Measurements from ENCODE around the gene TLE3.
A peak's percentile ranks its signal among the peaks of the same experiment; 100 is the strongest.

The TLE3 gene

GRCh38 chr15:70082281-70082900 is 15.3 kb downstream of the TLE3 start:
- no peak for DNase-seq

- DNase-seq: no peak
Measured at GRCh38 chr15:70081612-70082011, 16.1 kb downstream of the TLE3 start.

GRCh38 chr15:70080347-70080746 is 17.4 kb downstream of the TLE3 start:
- DNase-seq: no peak

GRCh38 chr15:70079888-70080287 is 17.8 kb downstream of the TLE3 start:
- no peak for DNase-seq

- no peak for DNase-seq
Measured at GRCh38 chr15:70078578-70079417, 18.9 kb downstream of the TLE3 start.

- DNase-seq: no peak
Measured at GRCh38 chr15:70077188-70078147, 20.2 kb downstream of the TLE3 start.

GRCh38 chr15:70074380-70074779 is 23.3 kb downstream of the TLE3 start:
- DNase-seq: no peak

- no peak for DNase-seq
Measured at GRCh38 chr15:70072479-70072878, 25.2 kb downstream of the TLE3 start.

GRCh38 chr15:70071799-70072198 is 25.9 kb downstream of the TLE3 start:
- DNase-seq: no peak

GRCh38 chr15:70069716-70070115 is 28.0 kb downstream of the TLE3 start:
- no peak for DNase-seq

- no peak for DNase-seq
Measured at GRCh38 chr15:70068783-70069565, 28.7 kb downstream of the TLE3 start.

GRCh38 chr15:70067681-70068080 is 30.0 kb downstream of the TLE3 start:
- no peak for DNase-seq

- DNase-seq: no peak
Measured at GRCh38 chr15:70067011-70067410, 30.7 kb downstream of the TLE3 start.

GRCh38 chr15:70066447-70066846 is 31.3 kb downstream of the TLE3 start:
- no peak for DNase-seq

- DNase-seq: no peak
Measured at GRCh38 chr15:70066004-70066403, 31.7 kb downstream of the TLE3 start.

GRCh38 chr15:70065006-70065722 is 32.6 kb downstream of the TLE3 start:
- DNase-seq: no peak

GRCh38 chr15:70064441-70064840 is 33.3 kb downstream of the TLE3 start:
- DNase-seq: no peak

GRCh38 chr15:70063980-70064379 is 33.7 kb downstream of the TLE3 start:
- DNase-seq: no peak

GRCh38 chr15:70063261-70063925 is 34.3 kb downstream of the TLE3 start:
- no peak for DNase-seq

GRCh38 chr15:70062321-70062956 is 35.3 kb downstream of the TLE3 start:
- DNase-seq: peak; percentile 91

Measured in NCI-H446 treated with DMSO at 0.1 percent for 48 hours (cell line).